Measurements from ENCODE around the gene STAG1. TPM values are rescaled to one million over a fixed set of nuclear protein-coding genes. Genes with fewer than 3 reads are reported as not detected.

STAG1 gene
- total and polyA plus RNA-seq, 8 donors: 29.6 to 52.7 (median 44.1) TPM

DNA sequence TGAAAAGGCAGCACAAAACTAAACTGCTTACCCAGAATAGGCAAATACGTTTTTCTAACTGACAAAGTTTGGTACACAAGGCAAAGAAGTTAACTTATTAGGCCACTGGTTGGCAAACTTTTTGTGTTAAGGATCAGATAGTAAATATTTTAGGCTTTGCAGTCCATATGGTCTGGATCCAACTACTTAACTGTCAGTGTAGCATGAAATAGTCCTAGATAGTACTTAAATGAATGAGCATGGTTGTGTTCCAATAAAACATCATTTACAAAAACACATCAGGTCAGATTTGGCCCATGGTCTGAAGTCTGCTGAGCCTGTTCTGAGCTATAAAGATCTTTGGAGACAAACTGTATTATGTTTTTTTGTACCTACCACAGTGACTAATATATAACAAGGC, 365.1 kb downstream of the STAG1 start:
- peaks cover 0 to 7% of the 10 kb centered on the region in 2 donors for H3K36me3 ChIP-seq
- H3K4me3 ChIP-seq: no peak overlapping the region
- H3K9me3 ChIP-seq: no peaks in the 10 kb centered on the region
- intact Hi-C loops (cut with DNase I): no loop called here
- TF ChIP-seq CTCF (IDR thresholded peaks at IDR 0.05): no peak
- peak in 2 of 4 donors; percentile 18 to 38 for DNase-seq
- H3K4me1 ChIP-seq: no peaks in the 10 kb centered on the region
- no peak overlapping the region for H3K27ac ChIP-seq
- no peaks in the 10 kb centered on the region for H3K27me3 ChIP-seq
- no peak for ATAC-seq

GRCh38 chr3:136385457-136385856, 366.7 kb downstream of the STAG1 start:
- no peak overlapping the region for H3K27ac ChIP-seq
- no peak for ATAC-seq
- DNase-seq: no peak
- H3K4me1 ChIP-seq: no peaks in the 10 kb centered on the region
- H3K9me3 ChIP-seq: no peaks in the 10 kb centered on the region
- H3K36me3 ChIP-seq: peaks cover 0 to 7% of the 10 kb centered on the region in 2 donors
- no peak for TF ChIP-seq CTCF (IDR thresholded peaks at IDR 0.05)
- H3K27me3 ChIP-seq: no peaks in the 10 kb centered on the region
- intact Hi-C loops (cut with DNase I): no loop called here
- no peak overlapping the region for H3K4me3 ChIP-seq

GRCh38 chr3:136381051-136381450, 371.1 kb downstream of the STAG1 start:
- Histone ChIP-seq H3K4me1 (no peaks in the 10 kb centered on the region), H3K27ac (no peak overlapping the region), H3K27me3 (no peaks in the 10 kb centered on the region), H3K36me3 (peaks cover 0 to 10% of the 10 kb centered on the region in 2 donors), H3K9me3 (no peaks in the 10 kb centered on the region), H3K4me3 (no peak overlapping the region)
- intact Hi-C loops (cut with DNase I): no loop called here
- ATAC-seq (no peak), DNase-seq (no peak)
- no peak for TF ChIP-seq CTCF (IDR thresholded peaks at IDR 0.05)

GRCh38 chr3:136380530-136380929, 371.6 kb downstream of the STAG1 start:
- Histone ChIP-seq H3K9me3 (no peaks in the 10 kb centered on the region), H3K4me3 (no peak overlapping the region), H3K36me3 (peaks cover 0 to 8% of the 10 kb centered on the region in 2 donors), H3K27me3 (no peaks in the 10 kb centered on the region), H3K27ac (no peak overlapping the region), H3K4me1 (no peaks in the 10 kb centered on the region)
- intact Hi-C loops (cut with DNase I): no loop called here
- no peak for TF ChIP-seq CTCF (IDR thresholded peaks at IDR 0.05)
- DNase-seq (no peak), ATAC-seq (no peak)

GRCh38 chr3:136378011-136378410, 374.2 kb downstream of the STAG1 start:
- ATAC-seq (no peak), DNase-seq (no peak)
- Histone ChIP-seq H3K36me3 (peaks cover 0 to 17% of the 10 kb centered on the region in 2 donors), H3K4me1 (no peaks in the 10 kb centered on the region), H3K27me3 (no peaks in the 10 kb centered on the region), H3K4me3 (no peak overlapping the region), H3K27ac (no peak overlapping the region), H3K9me3 (no peaks in the 10 kb centered on the region)
- intact Hi-C loops (cut with DNase I): no loop called here
- no peak for TF ChIP-seq CTCF (IDR thresholded peaks at IDR 0.05)
